Left renal pelvis (tissue), 4 donors: ENCODE measurements around the gene PSTPIP1. TPM values are rescaled to one million over a fixed set of nuclear protein-coding genes. Genes with fewer than 3 reads are reported as not detected.

Source experiments
- DNase-seq, 4 donors: peaks; one replicate each; pipeline ENCODE4 v3.0.0-alpha.2; 2013; ENCODE audit warnings: low read depth in 4 of 4, low spot score in 3 of 4
- polyA plus RNA-seq, 4 donors: library from polyadenylated mRNA; unstranded; fragments of 120-200 nt; gene quantifications; one replicate each; pipeline ENCODE4 v1.2.1, GENCODE V29; 2013; ENCODE audit not compliant: insufficient read length in 4 of 4

PSTPIP1 gene
- polyA plus RNA-seq, 4 donors: 0.73 to 2.2 (median 1.3) TPM

DNA sequence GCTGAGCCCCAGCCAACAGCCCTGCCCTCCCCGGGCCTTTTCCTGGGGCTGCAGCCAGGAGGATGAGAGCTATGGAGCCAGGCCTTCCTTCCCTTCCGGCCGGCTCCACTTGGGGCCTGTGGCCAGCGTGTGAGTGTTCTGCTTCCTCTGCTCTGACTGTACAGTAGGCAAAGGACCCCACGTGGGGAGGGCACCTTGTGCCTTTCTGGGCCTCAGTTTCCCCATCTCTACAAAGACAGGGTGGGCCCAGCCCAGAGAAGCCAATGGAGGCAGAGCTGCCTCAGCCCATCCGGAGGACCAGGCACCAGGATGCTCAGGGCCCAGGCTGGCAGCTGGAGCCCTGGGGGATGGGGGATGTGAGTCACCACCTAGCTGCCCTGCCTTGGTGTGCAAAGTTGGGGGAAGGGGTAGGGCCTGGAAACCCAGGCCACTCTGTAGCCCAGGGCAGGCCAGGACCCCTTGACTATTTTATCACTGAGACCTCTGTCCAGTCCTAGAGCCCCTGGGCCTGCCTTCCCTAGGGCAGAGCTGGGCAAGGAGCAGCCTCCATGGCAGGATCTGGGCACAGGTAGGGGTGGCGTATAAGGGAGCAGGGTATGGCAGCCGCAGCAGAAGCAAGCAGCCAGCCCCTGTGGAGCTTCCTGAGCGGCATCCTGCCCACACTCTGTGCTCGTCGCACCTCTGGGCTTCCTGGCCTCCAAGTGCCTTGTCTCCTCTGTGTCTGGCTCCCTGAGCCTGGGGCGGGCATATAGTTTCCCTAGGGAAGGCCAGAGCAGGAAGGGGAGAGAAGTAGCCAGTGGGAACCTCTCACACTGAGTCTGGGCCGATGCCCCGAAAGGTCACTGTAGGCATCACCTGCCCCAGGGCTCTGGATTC is 1.8 kb downstream of the PSTPIP1 start:
- no peak for DNase-seq

DNA sequence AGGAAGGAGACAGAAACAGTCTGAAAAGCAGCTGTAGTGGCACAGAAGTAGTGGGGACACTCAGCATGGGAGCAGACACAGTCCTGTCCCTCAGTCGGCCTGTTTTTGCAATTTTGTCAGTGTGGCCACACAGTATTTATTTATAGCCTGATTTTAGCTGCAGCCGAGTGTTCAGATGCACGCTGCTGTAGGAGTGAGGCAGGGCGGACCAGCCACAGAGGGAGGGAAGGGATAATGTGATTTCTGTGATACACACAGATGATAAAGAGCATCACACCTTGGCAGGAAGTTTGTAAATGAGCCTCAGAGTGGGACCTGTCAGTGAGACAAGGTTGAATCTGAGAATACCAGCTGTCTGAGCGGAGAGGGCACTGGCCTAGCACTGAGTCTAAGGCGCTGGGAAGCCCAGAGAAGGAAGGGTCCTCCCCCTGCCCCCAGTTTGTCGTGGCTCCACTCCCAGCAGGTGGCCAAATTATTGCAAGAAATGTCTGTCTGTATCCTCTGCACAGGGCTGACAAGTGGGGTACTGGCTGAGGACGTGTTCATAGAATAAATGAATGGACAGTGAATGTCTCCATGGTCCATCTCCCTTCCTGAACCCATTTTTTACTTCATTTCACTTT is 3.8 kb downstream of the PSTPIP1 start:
- DNase-seq: no peak

DNA sequence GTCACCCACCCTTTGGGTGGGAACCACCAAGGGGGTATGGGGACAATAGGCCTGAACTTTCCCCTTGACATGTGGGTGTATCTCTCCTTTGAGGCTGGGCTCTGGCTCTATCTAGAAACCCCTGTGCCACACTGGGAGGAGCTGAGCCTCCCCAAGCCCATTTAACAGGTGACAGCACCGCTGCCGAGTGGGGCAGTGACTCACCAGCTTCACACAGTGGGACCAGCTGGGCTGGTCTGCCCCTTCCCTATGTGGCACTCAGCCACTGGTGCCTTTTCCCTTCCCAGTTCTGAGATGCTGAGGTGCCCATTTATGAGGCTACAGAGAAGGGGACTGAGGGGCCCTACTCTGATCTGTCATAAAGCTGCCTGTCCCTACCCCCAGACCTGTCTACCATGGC is 5.1 kb downstream of the PSTPIP1 start:
- no peak for DNase-seq

DNA sequence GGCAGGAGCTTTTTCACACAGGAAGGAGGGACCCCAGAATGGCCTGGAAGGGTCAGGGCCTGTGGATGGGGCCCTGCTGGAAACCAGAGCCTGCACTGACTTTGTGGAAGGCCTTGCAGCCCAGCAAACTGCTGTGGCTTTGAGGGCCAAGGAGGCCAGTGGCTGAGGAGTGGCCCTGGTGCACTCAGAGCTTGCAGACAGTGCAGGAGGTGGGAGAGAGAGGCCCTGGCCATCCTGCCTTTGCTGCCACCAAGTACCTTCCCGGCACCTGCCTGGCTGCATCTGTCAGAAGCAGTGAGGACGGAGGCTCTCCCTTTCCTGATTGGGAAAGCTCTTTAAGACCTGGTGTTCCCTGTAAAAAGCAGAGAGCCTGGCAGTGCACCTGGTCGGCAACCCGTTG is 6.4 kb downstream of the PSTPIP1 start:
- no peak for DNase-seq

DNA sequence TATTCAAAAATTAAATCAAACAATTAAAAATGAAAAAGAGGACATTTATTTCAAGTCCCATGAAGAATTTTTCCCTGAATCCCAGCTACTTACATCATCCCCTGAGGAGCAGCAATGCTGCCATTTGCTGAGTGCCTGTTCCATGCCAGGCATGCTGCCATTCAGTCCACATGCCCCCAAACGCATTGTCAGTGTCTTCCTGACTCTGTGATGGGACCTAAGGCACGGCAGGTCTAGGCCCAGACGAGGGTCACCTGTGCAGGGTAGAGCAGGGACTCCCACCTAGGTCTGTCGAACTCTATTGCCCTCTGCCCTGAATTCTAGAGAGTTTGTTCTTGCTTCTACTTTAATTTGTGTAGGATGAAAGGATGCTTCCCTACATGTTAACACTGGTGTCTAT is 7.0 kb downstream of the PSTPIP1 start:
- DNase-seq: no peak

DNA sequence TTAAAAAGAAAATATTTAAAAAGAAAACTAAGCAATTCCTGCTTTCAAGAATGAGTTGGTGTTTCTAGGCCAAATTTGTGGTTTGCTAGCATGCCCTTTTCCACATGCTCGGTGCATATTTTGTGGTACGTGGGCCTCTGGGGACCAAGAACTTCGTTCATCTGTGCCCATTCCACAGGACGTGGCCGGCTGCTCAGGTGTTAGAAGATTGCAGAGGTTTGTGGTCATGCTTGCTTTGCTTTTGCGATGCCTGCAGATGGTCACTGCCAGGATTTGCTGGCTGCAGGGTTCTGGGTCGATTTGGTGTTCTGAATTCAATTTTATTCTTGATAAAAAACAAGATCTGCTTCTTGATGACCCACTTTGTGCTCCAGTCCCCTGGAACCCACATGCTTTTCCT is 7.5 kb downstream of the PSTPIP1 start:
- DNase-seq: no peak

DNA sequence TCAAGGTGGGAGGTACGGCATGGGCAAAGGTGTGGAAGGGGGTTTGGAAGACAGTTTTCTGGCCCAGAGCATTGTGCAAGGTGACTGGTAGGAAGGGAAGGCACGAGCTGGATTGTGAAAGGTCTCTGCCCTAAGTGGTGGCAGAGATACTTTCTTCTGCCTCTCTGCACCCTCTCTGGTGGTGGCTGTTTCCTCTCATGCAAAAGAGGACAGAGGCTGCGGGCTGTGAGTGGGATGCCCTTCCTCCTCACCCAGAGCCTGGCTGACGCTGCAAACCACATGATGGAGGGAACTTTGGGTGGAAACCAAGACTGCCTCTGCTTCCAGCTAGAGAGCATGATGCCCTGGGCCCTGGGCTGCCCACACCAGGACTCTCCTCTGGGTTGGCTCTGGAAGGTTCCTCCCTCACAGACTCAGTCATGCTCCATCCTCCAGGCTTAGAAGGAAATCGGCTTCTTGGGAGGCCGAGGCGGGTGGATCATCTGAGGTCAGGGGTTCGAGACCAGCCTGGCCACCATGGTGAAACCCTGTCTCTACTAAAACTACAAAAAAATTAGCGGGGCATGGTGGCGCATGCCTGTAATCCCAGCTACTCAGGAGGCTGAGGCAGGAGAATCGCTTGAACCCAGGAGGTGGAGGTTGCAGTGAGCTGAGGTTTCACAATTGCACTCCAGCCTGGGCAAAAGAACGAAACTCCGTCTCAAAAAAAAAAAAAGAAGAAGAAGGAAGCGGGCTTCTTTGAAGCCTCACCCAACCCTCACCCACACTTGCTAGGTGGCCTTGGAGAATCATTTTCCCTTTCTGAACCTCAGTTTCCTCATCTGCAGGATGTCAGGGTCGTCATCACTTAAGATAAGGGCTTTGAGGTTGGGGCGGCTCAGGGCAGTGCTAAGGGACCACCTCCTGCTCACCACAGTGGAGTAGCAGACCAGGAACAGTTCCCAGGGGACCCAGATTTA is 8.3 kb downstream of the PSTPIP1 start:
- DNase-seq: no peak

DNA sequence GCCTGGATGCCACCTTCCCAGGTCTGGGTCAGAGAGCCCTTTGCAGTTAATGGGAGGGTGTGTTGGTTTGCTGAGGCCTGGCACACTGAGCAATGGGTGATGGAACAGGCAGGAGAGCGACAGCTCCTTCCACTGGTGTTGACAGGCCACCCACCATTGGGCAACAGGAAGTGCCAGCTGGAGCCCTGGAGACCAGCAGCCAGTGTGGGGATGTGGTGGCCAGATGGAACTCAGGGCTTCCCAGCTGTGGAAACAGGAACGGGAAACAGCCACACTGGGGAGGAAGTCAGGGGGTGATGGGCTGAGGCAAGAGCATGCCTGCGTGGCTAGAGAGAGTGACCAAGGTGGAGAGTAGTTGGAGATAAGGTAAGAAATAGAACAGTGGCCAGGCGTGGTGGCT is 9.3 kb downstream of the PSTPIP1 start:
- DNase-seq: no peak

DNA sequence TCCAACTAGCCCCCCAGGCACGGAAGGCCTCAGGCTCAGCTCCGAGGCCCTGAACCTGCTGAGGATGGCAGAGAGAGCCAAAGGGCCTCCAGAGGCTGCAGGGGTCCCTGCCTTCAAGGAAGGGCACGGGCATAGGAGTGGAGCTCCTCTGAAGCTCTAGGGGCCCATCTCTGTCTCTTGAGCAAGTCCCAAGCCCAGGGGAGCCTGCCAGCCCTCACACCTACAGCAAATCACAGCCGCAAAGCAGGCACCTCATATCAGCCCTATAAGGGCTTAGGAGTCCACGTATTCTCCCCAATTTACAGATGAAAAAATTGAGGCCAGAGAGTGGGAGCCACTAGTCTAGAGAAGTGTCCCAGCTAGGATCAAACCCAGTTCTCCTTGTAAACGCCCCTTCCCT is 14.2 kb downstream of the PSTPIP1 start:
- no peak for DNase-seq

DNA sequence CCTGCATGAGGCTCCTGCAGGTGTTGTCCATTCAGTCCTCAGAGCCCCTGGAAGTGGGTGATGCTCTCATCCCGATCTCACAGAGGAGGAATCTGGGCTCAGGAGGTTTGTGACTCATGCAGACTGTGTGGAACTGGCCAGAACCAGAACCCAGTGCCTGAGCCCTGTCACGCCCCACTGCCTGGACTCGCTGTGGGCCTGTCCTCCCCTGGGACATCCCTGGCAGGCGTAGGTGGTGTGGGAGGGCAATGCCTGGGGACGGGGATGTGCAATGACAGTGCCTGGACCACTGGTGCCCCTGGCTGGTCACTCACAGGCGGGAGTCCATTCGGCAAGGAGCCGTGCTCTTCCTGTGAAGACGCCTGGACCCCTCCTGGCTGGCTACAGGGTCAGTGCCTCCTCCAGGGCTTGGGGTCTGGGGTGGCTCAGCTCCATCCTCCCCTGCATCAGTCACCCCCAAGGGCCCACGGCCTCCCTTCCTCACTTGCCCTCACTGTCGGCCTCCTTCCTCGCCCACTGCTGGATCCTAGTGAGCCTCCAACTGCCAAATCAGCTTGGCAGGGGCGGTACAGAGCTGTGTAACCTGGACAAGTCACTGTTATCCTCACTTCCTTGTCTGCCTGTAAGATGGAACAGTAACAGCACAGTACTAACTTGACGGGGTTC is 14.9 kb downstream of the PSTPIP1 start:
- DNase-seq: no peak

DNA sequence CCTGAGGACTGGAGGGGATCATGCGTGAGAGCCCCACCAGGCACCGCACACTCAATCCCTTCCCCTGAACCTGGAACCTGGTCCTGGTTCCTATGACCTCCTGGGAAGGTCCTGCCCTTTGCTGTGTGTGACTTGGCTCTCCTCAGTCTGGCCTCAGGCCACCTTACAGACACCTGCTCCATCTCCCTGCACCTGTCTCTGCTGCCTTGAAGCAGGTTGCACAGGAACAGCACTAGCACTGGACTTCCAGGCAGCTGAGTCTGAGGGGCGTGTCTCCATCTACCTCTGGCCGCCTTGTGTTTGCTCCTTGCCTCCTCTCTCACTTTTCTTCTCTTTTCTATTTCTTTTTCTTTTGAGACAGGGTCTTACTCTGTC is 15.4 kb downstream of the PSTPIP1 start:
- no peak for DNase-seq

DNA sequence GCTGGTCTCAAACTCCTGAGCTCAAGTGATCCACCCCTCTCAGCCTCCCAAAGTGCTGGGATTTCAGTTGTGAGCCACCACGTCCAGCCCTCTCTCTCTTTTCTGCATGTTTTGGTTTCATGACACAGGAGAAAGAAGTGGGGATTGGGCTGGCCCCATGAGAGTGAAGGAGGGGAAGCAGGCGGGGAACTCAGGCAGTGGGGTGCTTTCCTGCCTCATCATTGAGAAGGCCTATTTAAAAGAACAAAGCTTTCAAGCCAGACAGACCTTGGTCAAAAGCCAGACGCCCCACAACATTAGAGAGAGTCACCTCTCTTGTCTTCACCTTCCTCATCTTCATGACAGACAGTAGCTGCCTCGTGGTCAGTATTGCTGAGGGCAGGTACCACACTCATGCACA is 15.9 kb downstream of the PSTPIP1 start:
- no peak for DNase-seq

DNA sequence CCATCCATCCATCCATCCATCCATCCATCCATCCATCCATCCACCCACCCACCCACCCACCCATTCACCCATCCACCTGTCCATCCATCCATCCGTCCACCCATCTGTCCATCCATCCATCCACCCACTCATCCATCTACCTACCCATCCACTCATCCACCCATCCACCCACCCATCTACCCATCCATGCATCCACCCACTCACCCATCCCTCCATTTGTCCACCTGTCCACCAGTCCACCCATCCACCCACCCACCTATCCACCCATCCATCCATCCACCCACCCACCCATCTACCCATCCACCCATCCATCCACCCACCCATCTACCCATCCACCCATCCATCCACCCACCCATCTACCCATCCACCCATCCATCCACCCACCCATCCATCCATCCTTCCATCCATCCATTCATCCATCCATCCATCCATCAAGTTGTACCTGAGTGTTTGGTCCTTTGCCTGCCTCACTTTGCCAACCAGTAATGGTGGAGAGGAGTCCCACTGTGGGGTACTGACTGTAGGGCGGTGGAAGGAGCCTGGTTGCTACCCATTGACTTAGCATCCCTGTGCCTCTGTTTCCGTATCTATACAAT is 17.3 kb downstream of the PSTPIP1 start:
- no peak for DNase-seq

DNA sequence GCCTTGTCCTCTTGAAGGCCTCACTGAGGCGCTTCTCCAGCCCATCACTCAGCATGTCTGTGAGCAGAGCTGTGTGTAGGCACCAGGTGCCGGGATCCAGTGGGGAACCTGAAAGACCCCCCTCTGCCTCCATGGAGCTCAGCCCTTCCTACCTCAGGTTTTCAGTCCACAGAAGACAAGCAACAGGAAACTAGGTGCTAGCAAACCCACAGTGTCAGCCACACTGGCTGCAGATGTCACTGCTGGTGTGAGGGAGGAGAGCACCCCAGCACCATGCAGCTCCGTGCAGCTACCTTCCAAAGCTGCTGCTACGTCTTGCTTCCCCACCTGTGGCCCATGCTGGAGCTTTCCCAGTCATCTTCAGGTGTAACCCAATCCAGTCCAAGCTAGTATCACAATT is 17.9 kb downstream of the PSTPIP1 start:
- DNase-seq: no peak

DNA sequence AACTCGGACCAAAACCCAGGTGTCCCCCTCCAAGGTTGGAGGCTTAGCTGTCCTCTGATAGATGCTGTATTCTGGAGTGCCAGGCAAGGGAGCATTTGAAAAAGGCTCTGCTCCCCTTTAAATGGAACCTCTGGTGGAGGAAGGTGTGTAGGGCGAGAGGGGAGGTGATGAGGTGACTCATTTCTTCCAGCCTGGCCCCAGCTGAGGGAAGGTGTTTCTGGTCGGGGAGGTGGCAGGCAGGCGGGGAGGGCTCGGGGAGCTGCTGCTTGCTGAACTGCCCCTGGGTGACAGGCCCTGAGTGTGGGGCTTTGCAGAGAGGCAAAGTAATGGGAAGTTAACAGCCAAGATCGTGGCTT is 18.8 kb downstream of the PSTPIP1 start:
- no peak for DNase-seq

DNA sequence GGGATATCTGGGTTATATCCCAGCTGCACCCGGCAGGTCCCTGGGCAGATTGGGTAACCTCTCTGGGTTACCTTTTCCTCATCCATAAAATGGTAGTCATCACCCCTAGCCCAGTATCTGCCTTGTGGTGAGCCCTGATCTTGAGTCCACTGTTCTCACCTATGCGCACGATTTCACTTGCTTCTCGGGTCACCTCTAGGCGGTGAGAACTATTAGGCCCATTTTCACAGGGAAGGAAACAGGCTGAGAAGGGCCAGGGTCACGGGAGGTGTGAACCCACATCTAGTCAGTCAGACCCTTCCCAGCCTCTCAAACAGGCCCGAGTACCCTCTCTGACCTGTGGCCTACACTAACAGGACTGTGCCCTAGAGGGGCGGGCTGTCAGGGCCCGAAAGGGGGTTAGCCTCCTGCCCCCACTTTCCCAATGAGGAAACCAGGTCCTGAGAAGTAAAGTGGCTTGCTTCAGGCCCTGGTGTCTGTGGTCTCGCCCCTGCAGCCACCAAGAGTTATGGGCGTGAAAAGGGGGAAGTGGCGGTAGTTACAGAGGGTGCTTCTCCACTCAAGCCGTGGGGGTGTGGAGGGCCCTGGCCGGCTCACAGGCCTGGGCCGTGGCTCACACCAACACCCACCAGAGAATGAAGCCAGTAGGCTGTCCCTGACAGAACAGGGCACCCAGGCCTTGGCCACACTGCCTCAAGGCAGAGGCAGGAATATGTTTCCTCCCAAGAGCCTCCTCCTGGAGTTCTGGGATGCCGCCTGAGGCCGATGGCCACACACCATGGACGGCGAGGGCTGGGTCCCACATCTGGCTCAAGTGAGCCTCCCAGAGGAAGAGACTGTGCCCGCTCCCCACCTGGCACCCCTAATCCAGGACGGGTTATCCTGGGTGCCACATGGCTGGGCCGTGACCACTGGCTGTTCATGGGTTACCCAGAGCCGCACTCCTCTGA is 19.5 kb downstream of the PSTPIP1 start:
- DNase-seq: no peak

DNA sequence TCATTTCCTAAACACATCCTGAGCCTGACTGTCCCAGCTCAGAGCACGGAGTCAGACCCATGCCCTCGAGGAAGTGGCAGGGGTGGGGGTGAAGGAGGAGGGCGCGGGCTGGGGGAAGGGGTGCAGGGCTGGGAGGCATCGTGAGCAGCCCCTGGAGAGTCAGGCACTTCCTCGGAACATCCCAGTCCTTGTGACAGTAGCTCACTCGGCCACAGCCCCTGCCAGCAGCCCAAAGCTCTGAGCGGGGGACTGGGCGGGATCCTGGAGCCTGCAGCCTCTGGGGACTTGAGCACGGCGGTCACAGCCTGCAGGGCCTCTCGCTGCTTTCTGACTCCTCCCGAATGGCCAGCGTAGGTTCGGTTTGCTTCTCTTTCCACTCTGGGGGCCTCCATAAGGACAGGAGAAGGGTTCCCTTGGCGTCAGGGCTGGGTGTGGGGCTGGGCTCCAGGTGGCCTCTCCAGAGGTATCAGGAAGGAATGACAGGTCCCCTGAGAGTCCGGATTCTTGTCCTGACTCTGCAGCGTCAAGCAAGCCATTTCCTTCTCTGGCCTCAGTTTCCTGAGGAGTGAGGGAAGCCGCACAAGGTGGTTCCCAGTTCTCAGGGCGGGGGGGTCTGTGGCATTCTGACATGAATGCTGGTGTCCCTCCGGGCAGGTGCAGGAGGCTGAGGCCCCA is 20.9 kb downstream of the PSTPIP1 start:
- no peak for DNase-seq

DNA sequence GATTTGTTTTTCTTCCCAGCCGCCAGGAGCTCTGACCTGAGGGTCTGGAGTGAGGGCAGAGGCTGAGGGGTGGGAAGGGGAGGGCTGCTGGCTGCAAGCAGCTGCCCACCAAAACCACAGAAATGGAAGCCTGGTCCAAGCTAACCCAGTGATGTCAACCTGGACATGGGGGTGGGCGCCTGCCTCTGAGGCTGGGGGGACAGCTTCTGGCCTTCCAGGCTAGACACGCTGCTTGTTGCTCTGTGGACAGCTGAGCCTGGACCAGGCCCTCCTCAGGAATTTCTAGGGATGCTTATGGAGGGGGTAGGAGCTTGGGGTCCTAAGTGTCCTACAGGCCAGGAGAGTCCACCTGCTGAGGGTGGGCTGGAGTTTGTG is 21.4 kb downstream of the PSTPIP1 start:
- no peak for DNase-seq
